ENCODE data around the gene TMC5.
"Not testable (repeated sequence)": the region's sequence is repeated elsewhere in the genome, so short reads cannot be mapped to it uniquely, and the experiment has no call there.

Gene TMC5, protein sequence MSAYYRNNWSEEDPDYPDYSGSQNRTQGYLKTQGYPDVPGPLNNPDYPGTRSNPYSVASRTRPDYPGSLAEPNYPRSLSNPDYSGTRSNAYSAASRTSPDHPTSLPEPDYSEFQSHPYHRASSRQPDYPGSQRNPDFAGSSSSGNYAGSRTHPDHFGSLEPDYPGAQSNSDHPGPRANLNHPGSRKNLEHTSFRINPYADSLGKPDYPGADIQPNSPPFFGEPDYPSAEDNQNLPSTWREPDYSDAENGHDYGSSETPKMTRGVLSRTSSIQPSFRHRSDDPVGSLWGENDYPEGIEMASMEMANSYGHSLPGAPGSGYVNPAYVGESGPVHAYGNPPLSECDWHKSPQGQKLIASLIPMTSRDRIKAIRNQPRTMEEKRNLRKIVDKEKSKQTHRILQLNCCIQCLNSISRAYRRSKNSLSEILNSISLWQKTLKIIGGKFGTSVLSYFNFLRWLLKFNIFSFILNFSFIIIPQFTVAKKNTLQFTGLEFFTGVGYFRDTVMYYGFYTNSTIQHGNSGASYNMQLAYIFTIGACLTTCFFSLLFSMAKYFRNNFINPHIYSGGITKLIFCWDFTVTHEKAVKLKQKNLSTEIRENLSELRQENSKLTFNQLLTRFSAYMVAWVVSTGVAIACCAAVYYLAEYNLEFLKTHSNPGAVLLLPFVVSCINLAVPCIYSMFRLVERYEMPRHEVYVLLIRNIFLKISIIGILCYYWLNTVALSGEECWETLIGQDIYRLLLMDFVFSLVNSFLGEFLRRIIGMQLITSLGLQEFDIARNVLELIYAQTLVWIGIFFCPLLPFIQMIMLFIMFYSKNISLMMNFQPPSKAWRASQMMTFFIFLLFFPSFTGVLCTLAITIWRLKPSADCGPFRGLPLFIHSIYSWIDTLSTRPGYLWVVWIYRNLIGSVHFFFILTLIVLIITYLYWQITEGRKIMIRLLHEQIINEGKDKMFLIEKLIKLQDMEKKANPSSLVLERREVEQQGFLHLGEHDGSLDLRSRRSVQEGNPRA

DNA sequence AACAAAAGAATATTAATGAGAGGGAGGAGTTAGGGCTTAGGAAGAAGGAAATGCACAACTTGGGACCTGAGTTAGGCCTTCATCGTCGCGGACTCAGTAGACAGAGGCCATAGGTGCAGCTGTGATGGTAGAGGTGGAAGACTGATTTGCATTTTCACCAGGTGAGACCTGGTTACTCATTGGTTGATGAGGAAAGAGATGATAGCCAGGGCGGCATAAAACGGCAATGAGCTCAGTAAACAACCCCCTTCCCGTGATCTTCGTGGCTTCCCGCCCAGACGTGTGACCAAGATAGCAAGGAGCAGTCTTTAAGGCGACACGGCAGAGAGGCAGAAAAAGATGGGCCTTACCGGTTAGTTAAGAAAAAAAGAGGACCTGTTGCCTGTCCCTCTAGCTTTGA is at the start of gene TMC5:
TMC5 (plus strand) TSS at position 244 of the 400 bp plus-strand sequence. CDS start 22,156 bp downstream, outside the sequence.
- DNase-seq (ENCODE audit: low read depth in 2 of 3, low spot score in 2 of 3): no peak

DNA sequence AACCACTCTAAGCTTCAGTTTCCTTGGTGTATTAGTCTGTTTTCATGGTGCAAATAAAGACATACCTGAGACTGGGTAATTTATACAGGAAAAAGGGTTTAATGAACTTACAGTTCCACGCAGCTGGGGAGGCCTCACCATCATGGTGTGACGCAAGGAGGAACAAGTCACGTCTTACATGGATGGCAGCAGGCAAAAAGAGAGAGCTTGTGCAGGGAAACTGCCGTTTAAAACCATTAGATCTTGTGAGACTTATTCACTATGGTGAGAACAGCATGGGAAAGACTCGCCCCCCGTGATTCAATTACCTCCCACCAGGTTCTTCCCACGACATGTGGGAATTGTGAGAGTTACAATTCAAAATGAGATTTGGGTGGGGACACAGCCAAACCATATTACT is 45.1 kb upstream of the TMC5 start:
- DNase-seq (ENCODE audit: low read depth in 2 of 3, low spot score in 2 of 3): not testable (repeated sequence)

DNA sequence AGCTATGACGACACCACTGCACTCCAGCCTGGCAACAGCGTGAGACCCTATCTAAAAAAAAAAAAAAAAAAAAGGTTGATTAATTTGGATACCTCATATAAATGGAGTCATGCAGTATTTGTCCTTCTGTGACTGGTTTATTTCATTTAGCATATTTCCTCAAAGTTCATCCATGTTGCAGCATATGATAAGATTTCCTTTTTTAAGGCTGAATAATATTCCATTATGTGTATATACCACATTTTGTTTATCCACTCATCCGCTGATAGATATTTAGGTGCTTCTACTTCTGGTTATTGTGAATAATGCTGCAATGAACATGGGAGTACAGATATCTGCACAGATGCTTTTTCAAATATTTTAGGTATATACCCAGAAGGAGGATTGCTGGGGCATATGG is 43.3 kb upstream of the TMC5 start:
- no peak for DNase-seq (ENCODE audit: low read depth in 2 of 3, low spot score in 2 of 3)

DNA sequence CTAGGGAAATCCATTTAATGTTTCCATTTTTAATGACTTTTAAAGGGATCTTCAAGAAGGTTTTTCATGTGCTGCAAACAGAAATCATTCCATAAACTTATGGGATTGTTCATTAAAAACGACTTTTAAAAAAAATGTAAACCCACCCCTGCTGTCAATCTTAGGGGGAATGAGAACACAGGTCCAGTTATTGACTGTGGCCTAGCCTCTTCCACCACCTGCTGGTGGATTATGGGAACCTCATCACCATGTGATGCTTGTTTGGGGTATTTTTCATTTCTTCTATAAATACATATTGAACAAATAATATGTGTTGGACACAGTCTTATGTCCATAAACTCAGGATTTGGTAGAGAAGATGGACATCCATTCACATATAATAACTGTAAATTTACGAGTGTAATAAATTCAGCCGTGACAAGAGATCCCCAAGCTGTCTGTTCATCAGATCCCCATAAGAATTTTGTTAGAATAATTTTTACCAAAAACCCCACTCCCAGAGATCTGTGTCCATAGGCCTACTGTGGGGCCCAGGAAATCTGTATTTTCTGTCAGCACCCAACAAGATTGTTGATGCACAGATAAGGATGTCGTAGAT is 42.0 kb upstream of the TMC5 start:
- DNase-seq (ENCODE audit: low read depth in 2 of 3, low spot score in 2 of 3): no peak

DNA sequence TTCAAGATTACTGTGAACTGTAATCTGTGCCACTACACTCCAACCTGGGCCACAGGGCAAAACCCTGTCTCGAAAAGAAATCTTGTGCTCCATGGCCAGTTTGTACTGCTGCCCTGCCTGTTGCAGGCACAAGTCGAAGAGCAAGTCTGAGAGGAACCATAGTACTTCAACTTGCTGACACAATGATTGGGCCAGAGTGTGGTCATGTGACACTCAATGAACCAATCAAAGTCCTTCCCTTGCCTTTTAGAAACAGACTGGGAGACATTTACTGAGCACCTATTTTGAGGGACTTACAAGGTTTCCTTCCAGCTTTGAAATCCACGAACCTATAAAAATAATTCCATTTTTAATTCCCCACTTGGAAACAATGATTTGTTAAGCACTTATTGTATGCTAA is 39.8 kb upstream of the TMC5 start:
- no peak for DNase-seq (ENCODE audit: low read depth in 2 of 3, low spot score in 2 of 3)

DNA sequence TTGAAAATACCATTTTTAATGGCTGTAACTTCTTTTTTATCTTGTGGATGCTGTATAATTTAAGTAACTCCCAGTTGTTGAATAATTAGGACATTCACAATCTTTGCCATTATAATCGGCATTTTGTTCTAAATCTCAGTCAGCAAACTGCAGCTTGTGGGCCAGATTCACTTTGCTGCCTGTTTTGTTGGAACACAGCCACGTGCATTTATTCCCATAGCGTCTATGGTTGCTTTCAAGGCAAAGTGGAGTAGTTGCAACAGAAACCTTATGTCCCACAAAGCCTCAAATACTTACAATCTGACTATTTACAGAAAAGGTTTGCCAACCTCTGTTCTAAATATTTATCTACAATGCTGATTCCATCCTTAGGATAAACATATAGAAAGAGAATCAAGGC is 39.2 kb upstream of the TMC5 start:
- no peak for DNase-seq (ENCODE audit: low read depth in 2 of 3, low spot score in 2 of 3)

DNA sequence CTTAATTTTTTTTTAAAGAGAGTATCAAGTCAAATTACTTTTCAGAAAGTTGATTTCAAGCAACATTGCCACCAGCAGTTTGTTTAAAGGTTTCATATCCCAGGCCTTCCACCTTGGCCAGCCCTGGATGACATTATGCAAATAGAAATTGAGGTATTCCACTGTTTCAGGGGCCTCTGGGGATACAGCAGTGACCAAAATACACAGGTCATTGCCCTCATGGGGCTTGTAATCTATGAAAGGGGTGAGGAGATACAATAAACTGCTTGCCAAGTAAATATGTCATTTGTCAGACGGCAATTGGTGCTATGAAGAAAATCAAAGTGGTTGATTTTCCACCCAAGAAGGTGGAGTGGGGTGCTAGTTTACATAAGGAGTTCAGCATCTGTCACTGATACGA is 37.8 kb upstream of the TMC5 start:
- no peak for DNase-seq (ENCODE audit: low read depth in 2 of 3, low spot score in 2 of 3)

DNA sequence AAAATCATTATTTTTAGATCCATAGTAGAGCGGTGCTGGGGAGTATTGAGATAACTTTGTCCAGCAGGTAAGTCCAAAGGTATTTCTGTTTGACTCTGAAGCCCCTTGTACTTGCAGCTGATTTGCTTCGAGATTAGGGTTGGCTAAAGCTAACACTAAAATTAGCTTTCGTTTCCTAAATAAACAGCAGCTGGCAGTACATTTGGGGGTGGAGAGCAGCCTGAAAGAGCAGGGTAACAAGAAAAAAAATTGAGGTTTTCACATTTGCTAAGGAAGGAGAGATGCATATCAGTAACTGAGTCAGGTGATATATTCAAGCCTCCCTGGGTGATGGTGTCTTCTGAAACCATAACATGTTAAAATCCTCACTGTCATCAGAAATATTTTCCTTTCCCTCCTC is 37.4 kb upstream of the TMC5 start:
- no peak for DNase-seq (ENCODE audit: low read depth in 2 of 3, low spot score in 2 of 3)

DNA sequence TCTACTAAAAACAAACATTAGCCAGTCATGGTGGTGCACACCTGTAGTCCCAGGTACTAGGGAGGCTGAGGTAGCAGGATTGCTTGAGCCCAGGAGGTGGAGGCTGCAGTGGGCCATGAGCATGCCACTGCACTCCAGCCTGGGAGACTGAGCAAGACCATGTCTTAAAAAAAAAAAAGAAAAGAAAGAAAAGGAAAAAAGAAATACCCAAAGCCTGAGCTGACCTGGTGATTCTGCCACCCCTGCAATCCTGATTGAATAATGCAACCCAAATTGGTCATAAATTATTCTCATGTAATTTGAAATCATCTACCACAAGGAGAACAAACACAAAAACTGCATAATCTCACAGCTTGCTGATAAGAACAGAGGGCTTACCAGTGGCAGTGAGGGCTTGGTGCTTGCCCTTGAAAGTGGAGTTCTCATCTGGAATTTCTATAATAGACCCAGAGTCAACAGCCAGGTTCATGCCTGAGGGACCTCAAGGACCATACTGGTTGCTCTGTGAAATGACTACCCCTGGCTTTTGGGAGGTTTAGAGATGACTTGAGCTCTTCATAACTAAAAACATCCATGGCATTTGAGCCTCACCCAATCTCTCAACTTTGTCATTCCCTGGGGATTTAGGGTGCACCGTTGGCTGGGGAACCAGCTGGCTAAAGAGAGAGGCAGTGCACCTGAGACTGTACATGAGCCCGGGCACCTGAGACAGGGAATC is 35.4 kb upstream of the TMC5 start:
- DNase-seq (ENCODE audit: low read depth in 2 of 3, low spot score in 2 of 3): no peak

DNA sequence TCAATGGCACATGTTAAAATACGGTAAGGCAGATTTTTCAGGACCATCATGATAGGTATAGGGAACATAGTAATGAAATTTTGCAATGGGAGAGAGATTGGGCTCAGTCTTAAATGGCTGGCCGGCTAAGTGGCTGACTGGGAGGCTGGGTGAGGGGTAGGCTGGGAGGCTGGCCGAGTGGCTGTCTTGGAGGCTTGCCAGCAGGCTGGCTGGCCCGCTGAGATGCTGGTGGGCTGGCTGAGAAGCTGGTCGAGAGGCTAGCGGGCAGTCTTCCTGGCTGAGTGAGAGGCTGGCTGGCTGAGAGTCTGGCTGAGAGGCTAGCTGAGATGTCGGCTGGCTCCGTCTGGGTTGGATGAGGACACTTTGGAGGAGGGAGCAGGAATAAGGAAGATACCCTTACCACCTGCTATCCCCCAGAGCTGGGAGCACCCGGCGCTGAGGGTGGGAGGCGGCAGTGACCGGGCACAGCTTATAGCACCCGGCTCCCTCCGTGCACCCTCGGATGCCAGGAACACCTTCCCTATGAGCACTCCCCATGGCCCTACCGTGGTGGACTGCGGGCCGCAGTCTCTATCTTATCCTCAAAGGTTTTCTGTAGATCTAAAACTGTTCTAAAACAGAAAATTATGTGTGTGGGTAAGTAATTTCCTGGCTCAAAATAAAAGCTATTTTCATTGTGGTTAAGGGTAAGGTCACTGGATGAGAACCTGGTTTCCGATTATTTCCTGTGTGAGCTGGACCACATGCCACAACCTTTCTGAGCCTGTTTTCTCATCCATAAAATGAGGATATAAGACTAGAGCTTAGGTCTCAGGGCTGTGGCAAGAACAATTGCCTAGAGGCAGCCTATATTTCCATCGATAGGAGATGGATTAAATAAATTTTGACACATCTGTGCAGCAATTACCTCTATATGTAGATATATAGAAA is 34.5 kb upstream of the TMC5 start:
- no peak for DNase-seq (ENCODE audit: low read depth in 2 of 3, low spot score in 2 of 3)

DNA sequence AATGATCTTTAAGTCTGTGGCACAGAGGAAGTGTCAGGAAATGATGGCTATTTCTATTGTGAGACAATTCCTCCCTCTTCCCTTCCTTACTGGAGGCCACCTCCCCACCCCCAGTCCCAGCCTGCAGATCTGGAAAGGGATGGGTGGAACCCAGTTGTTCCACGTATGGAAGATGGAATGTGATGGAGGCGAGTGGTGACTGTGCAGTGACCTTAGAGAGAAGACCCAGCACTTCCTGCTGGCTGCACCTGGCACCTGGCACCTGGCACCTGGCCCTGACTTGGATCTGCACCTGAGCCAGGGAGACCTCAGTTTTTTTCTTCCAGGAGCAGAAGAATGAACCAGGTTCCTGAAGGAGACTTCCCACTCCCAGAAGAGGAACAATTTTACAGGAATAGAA is 33.0 kb upstream of the TMC5 start:
- no peak for DNase-seq (ENCODE audit: low read depth in 2 of 3, low spot score in 2 of 3)

DNA sequence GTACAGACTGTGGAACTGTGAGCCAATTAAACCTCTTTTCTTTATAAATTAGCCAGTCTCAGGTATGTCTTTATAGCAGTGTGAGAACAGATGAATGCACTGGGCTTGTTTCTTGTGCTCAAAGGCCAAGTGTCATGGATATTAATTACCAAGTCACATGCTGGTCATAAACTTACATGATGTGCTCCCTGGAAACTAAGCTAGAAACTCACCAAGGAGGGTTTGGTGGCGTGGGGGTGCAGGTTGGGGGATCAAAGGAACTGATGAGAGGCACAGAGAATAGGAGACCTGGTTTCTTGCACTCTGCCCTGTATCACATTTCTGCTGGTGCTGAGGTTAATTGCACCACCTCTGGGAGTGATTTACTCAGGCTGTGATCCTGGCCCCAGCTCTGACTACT is 31.2 kb upstream of the TMC5 start:
- no peak for DNase-seq (ENCODE audit: low read depth in 2 of 3, low spot score in 2 of 3)

DNA sequence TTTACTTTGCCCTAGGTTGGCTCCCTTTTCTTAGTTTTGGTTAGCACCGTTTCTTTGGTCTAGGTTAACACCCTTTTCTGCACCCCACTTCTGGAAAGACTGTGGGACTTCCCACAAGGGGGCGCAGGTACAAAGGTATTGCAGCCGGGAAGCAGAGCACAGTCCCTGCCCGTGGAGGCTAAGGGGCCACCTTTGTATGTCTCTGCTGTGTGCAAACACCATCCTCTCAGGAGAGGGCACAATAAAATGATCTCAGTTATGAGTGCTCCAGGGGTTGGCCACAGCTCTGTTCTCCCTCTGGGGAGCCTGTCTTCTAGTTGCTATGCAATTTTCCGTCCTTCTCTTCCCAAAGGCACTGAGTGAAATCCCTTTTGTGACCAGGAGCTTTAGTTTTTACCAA is 28.4 kb upstream of the TMC5 start:
- DNase-seq (ENCODE audit: low read depth in 2 of 3, low spot score in 2 of 3): peak in 2 of 3 experiments; percentile 3 to 6

DNA sequence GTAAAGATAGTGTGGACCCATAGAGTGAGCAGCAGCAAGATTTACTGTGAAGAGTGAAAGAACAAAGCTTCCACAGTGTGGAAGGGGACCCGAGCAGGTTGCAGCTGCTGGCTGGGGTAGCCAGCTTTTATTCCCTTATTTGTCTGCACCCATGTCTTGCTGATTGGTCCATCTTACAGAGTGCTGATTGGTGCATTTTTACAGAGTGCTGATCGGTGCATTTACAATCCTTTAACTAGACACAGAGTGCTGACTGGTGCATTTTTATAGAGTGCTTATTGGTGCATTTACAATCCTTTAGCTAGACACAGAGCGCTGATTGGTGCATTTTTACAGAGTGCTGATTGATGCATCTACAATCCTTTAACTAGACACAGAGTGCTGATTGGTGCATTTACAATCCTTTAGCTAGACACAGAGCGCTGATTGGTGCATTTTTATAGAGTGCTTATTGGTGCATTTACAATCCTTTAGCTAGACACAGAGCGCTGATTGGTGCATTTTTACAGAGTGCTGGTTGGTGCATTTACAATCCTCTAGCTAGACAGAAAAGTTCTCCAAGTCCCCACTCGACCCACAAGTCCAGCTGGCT is 26.4 kb upstream of the TMC5 start:
- not testable (repeated sequence) for DNase-seq (ENCODE audit: low read depth in 2 of 3, low spot score in 2 of 3)

DNA sequence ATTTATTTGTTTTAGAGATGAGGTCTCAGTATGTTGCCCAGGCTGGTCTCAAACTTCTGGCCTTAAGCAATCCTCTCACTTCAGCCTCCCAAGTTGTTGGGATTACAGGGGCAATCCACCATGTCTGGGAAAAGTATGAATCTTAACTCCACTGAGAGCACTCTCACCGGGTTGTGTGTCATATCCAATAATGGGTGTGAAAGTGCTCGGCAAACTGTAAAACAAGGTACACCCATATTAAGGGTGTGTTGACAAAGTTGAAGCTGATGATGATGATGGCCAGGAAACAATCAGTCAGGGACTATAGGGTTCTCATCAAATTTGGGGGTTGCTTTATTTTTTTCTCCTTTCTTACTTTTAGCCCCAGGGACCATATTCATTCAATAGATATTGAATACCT is 25.3 kb upstream of the TMC5 start:
- no peak for DNase-seq (ENCODE audit: low read depth in 2 of 3, low spot score in 2 of 3)

DNA sequence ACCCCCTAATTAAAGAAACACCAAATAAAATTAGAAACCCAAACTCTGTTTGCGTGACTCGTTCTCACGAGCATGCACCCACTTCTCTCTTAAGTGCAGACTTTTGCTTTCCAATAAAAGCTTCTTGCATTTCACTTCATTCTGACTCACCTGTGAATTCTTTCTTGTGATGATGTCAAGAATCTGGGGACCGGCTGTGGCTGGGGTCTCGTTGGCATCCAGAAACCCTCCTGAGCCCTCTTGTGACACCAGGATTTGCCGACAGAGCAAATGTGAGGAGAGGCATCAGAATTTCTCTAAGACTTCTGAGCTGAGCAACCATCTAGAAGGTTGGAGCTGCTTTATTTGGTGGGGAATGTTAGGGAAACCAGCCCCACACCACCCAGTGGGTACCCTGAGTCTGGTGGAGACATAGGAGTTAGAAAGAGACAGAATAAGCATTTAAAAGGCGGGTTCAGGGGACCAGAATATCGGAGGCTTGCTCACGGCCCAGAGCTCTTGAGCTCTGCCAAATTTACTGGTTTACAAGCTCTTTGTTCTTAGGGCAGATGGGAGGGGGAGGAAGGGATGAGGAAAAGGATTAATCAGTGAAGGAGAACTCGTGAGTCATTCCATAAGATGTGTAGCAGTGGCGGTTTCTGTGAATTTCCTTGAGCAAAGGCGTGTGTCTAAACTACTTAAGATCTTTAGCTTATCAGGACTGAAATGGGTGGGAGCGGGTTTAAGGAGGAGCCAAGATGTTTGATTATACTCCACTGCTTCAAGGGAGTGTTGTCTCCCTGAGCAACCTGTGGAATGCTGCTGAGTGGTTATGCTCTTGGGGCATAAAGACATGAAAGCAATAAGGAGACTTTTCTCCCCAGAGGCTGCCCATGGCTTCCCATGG is 24.2 kb upstream of the TMC5 start:
- no peak for DNase-seq (ENCODE audit: low read depth in 2 of 3, low spot score in 2 of 3)

DNA sequence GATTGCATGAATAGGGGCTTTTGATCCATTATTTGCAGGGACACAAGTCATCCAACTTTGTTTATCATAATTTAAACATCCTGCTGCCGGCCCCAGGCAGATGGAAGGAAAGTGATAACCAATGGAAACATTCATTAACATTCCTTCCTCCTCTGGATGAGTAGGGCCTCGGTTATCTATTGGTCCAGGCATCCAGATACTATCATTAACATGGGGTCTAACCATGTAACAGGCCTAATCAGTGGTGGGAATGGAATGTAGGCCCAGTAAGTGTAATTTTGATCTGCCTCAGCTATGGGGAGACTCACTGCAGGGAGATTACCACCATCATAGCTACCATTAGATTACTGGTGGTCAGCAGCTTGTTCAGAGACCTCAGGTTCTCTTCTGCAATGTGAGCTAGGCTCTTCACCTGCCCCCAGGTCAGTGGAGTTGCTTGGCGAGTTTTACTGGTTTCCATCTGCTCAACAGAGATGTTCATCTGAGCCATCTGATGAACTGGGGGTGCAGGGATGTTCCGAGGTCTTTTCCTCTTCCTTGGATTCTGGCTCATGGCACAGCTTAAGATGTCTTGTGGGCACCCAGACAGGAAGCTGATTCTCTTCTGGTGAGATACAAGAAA is 21.9 kb upstream of the TMC5 start:
- DNase-seq (ENCODE audit: low read depth in 2 of 3, low spot score in 2 of 3): not testable (repeated sequence)

DNA sequence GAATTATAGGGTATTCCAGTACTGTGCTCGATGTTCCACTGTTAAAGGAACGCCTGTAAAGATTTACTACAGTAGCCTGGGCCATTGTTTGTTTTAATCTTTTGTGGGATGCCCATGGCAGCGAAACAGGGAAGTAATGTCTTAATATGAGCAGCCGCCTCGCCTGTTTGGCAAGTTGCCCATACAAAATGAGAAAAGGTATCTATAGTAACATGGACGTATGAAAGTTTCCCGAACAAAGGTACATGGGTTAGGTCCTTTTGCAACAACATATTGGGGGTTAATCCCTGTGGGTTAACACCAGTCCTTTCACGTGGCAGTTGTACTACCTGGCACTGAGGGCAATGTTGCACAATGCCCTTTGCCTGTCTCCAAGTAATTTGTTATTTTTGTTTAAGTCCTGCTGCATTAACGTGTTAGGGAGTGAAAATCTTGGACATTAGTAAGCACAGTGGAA is 21.1 kb upstream of the TMC5 start:
- DNase-seq (ENCODE audit: low read depth in 2 of 3, low spot score in 2 of 3): no peak

Data from activated CD8-positive, alpha-beta memory T cell treated with anti-CD3 and anti-CD28 coated beads for 48 hours (primary cell).